Measurements from ENCODE around the gene OR52I2. TPM values are rescaled to one million over a fixed set of nuclear protein-coding genes. Genes with fewer than 3 reads are reported as not detected.
A peak's percentile ranks its signal among the peaks of the same experiment; 100 is the strongest.

The OR52I2 gene
- not detected in 2 replicates for total RNA-seq (2014; rRNA removed; shearing (Covaris generic); ENCODE audit: low replicate concordance)

GRCh38 chr11:4581443-4581842, at the start of gene OR52I2:
OR52I2 (plus strand) TSS chr11:4581743.
- DNase-seq = no peak
- H3K36me3 ChIP-seq = no peaks in the 10 kb centered on the region
- no peak within 1 kb of the TSS for H3K4me3 ChIP-seq
- H3K9me3 ChIP-seq = no peaks in the 10 kb centered on the region
- H3K27me3 ChIP-seq = no peaks in the 10 kb centered on the region

- peak; percentile 2 for DNase-seq
- Histone ChIP-seq H3K36me3 (no peaks in the 10 kb centered on the region), H3K9me3 (no peaks in the 10 kb centered on the region), H3K27me3 (no peaks in the 10 kb centered on the region), H3K4me3 (no peak overlapping the region)
Observed at GRCh38 chr11:4539603-4540219, 41.8 kb upstream of the OR52I2 start.

GRCh38 chr11:4541071-4541470, 40.5 kb upstream of the OR52I2 start:
- no peak overlapping the region for H3K4me3 ChIP-seq
- H3K27me3 ChIP-seq = no peaks in the 10 kb centered on the region
- H3K9me3 ChIP-seq = no peaks in the 10 kb centered on the region
- no peak for DNase-seq
- no peaks in the 10 kb centered on the region for H3K36me3 ChIP-seq

GRCh38 chr11:4543561-4543960, 38.0 kb upstream of the OR52I2 start:
- no peaks in the 10 kb centered on the region for H3K27me3 ChIP-seq
- no peak overlapping the region for H3K4me3 ChIP-seq
- no peaks in the 10 kb centered on the region for H3K9me3 ChIP-seq
- H3K36me3 ChIP-seq = no peaks in the 10 kb centered on the region
- DNase-seq = no peak

GRCh38 chr11:4544891-4545290, 36.7 kb upstream of the OR52I2 start, which contains the start of gene OR52M1:
OR52M1 (plus strand) TSS chr11:4545191; CDS start chr11:4545191, 0 bp downstream.
- no peak for DNase-seq
- no peaks in the 10 kb centered on the region for H3K27me3 ChIP-seq
- H3K36me3 ChIP-seq = no peaks in the 10 kb centered on the region
- H3K9me3 ChIP-seq = no peaks in the 10 kb centered on the region
- H3K4me3 ChIP-seq = no peak within 1 kb of the TSS

GRCh38 chr11:4546878-4547277, 34.7 kb upstream of the OR52I2 start:
- no peak for DNase-seq
- H3K9me3 ChIP-seq = no peaks in the 10 kb centered on the region

GRCh38 chr11:4547416-4547815, 34.1 kb upstream of the OR52I2 start:
- Histone ChIP-seq H3K4me3 (no peak overlapping the region), H3K27me3 (no peaks in the 10 kb centered on the region), H3K9me3 (no peaks in the 10 kb centered on the region), H3K36me3 (no peaks in the 10 kb centered on the region)
- no peak for DNase-seq

More at GRCh38 chr11:4546878-4547277, 34.7 kb upstream of the OR52I2 start:
- H3K4me3 ChIP-seq = no peak overlapping the region
- no peaks in the 10 kb centered on the region for H3K36me3 ChIP-seq
- H3K27me3 ChIP-seq = no peaks in the 10 kb centered on the region

- H3K9me3 ChIP-seq = no peaks in the 10 kb centered on the region
- no peaks in the 10 kb centered on the region for H3K27me3 ChIP-seq
- H3K4me3 ChIP-seq = no peak overlapping the region
- no peak for DNase-seq
- H3K36me3 ChIP-seq = no peaks in the 10 kb centered on the region
Observed at GRCh38 chr11:4551346-4551979, 30.1 kb upstream of the OR52I2 start.

- no peak for DNase-seq
- Histone ChIP-seq H3K36me3 (no peaks in the 10 kb centered on the region), H3K27me3 (no peaks in the 10 kb centered on the region), H3K4me3 (no peak overlapping the region), H3K9me3 (no peaks in the 10 kb centered on the region)
Observed at GRCh38 chr11:4559527-4560440, 21.8 kb upstream of the OR52I2 start.

GRCh38 chr11:4560467-4560866, 21.1 kb upstream of the OR52I2 start:
- Histone ChIP-seq H3K36me3 (no peaks in the 10 kb centered on the region), H3K4me3 (no peak overlapping the region), H3K9me3 (no peaks in the 10 kb centered on the region), H3K27me3 (no peaks in the 10 kb centered on the region)
- DNase-seq = no peak

GRCh38 chr11:4565371-4565770, 16.2 kb upstream of the OR52I2 start:
- Histone ChIP-seq H3K9me3 (no peaks in the 10 kb centered on the region), H3K4me3 (no peak overlapping the region), H3K36me3 (no peaks in the 10 kb centered on the region), H3K27me3 (no peaks in the 10 kb centered on the region)
- no peak for DNase-seq

- H3K36me3 ChIP-seq = no peaks in the 10 kb centered on the region
- no peaks in the 10 kb centered on the region for H3K27me3 ChIP-seq
- no peak for DNase-seq
- H3K4me3 ChIP-seq = no peak overlapping the region
- no peaks in the 10 kb centered on the region for H3K9me3 ChIP-seq
Observed at GRCh38 chr11:4569075-4569474, 12.5 kb upstream of the OR52I2 start.

- H3K27me3 ChIP-seq = no peaks in the 10 kb centered on the region
- H3K36me3 ChIP-seq = no peaks in the 10 kb centered on the region
- H3K9me3 ChIP-seq = no peaks in the 10 kb centered on the region
- H3K4me3 ChIP-seq = no peak overlapping the region
- no peak for DNase-seq
Observed at GRCh38 chr11:4576880-4577279, 4.7 kb upstream of the OR52I2 start.

- H3K4me3 ChIP-seq = no peak overlapping the region
- DNase-seq = no peak
- no peaks in the 10 kb centered on the region for H3K27me3 ChIP-seq
- no peaks in the 10 kb centered on the region for H3K36me3 ChIP-seq
- H3K9me3 ChIP-seq = no peaks in the 10 kb centered on the region
Observed at GRCh38 chr11:4577761-4578160, 3.8 kb upstream of the OR52I2 start.

- DNase-seq = no peak
- Histone ChIP-seq H3K9me3 (no peaks in the 10 kb centered on the region), H3K4me3 (no peak overlapping the region), H3K36me3 (no peaks in the 10 kb centered on the region), H3K27me3 (no peaks in the 10 kb centered on the region)
Observed at GRCh38 chr11:4578624-4579023, 2.9 kb upstream of the OR52I2 start.

- no peak for DNase-seq
- H3K9me3 ChIP-seq = no peaks in the 10 kb centered on the region
- H3K4me3 ChIP-seq = no peak overlapping the region
- no peaks in the 10 kb centered on the region for H3K36me3 ChIP-seq
- no peaks in the 10 kb centered on the region for H3K27me3 ChIP-seq
Observed at GRCh38 chr11:4580124-4580523, 1.4 kb upstream of the OR52I2 start.

GRCh38 chr11:4589017-4589416, 7.5 kb downstream of the OR52I2 start:
- no peaks in the 10 kb centered on the region for H3K27me3 ChIP-seq

More at GRCh38 chr11:4589017-4589416, 7.5 kb downstream of the OR52I2 start:
- no peaks in the 10 kb centered on the region for H3K36me3 ChIP-seq
- H3K4me3 ChIP-seq = no peak overlapping the region
- DNase-seq = no peak
- no peaks in the 10 kb centered on the region for H3K9me3 ChIP-seq
